DMS114 treated with DMSO at 0.1 percent for 48 hours (cell line): ENCODE data around the gene MARCHF3.

Experiments used
- DNase-seq: peaks from one replicate; lab custom pipeline; 2025; ENCODE audit not compliant: unreplicated experiment; lab: John Stamatoyannopoulos, UW

The MARCHF3 gene

DNA sequence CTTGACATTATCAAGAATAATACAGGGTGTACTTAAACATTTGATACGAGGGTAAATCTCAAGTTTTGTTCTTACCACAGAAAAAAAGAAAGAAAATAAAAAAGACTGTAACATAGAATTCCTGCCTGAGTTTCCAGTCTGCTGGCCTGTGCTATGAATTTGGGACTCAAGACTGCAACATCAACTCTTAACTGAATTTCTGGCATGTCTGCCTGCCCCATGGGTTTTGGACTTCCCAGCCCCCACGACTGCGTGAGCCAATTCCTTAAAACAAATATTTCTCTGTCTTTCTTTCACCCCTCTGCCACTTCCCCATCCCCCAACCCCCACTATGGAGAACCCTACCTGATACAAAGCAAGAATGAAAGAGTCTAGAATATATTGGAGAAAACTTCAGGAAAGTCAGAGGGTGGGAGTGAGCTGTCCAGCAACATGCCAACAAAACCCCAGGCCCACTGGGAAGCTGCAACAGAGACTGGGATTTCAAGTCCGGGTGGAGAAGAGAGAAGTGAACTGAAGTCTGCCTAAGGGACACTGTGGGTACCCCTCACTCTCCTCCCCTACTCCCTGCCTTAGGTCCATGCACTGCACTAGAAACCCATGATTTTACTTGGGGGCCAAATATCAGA is 43.0 kb downstream of the MARCHF3 start:
- no peak for DNase-seq

DNA sequence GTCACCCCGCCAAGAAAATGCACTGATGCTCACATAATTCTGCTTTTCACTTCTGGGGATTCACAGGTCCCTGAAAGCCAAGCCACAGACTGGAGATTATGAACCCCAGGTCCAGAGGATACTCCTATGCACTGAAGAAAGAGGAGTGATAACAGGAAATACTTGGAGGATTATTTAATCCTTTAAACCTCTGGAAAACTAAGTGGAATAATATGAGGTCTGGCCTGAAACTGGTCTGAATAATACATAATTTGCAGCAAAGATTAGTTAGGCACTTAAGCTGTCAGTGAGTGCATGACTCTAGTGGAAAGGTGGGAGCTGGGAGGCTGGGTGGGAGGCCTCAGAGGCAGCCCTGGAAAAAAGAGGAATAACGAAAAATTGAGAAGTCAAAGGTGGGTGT is 45.7 kb downstream of the MARCHF3 start:
- DNase-seq, result no peak

DNA sequence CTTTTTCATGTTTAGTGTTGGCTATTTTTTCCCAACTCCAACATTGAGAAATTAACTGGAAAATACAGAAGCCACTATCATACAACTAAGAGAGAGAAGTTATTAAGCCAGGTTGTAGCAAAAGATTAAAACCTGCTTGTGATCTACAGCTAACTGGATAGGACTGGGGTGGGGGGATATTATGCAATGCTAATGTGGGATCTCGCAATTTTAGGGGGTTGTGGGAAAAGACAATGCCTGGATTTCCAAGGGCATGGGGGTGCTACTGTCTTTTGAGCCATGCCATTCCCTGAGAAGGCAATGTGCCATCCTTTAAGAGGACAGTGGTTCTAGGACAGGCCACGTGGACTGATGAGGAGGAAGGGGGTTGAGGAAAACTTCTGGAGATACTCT is 46.5 kb downstream of the MARCHF3 start:
- no peak for DNase-seq

DNA sequence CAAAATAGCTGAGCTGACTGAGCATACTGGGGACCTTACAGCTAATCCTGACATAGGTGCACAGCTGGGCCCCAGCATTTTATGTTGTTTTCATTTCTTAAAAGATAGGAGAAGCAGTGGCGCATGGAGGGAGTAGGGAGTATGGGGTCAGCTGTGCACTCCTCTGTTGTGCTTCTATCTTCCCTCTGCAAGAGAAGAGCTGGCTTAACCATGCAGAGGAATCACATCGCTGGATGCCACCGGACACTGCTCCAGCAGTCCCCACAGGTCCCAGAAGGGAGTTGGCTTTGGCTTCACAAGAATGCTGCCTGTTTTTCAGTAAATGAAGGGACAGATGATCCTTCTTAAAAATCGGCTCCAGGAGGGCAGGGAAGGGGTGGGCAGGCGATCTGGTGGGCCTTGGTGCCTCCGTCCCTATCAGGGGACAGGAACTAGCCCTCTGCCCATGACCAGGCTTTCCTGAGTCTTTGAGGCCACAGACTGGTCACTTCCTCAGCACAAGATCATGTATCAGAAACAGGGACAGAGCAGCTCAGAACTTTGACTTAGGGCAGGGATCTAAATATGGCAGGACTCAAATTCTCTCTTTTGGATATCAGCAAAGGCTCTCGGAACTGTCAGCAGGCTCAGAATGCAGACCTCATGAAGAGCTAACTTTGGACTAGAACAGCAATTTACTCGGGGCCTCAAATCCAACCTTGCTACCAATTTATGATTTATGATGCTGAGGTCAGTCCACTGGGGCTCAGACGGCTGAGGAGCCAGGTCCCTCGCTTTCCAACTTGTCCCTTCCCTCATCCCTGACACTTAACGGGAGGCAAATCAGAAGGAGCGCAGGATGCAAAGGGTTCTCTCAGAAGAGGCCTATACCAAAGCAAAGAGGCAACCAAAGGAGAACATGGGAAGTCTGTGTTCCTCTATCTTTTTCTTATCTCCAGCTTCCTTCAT is 47.2 kb downstream of the MARCHF3 start:
- no peak for DNase-seq

DNA sequence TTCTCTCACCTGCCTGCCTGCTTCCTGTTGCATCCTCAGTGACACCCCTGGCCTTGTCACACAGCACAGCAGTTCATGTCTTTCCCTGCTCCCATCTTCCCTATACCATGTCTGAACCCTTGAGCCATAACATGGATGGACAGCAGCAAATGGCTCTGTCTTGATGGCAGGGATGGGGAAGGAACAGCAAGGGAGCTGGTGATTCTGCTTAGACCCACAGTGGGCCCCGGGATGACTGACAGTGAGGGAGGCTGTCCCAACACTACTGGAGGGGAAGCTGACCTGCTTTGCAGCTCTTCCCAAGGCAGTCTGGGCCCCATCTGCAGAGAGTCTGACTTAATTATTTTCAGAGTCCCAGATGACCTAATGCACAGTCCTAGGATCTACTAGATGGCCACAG is 48.2 kb downstream of the MARCHF3 start:
- no peak for DNase-seq

DNA sequence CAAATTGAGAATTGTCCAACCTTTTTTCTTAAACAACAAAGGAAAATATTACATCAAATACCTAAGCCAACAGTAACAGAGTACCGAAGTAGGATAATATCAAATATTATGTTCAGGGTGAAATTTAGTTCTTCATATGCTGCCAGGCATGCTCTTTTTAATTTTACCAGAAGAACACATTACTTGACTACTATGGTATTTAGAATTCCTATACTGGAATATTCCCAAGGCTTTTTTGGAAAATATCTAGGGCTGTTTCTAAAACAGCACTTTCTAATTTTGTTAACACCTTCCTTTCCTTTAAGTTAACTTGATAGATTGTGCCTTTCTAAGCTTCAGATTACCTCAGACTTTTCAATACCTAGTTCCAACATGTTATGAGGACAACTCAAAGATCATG is 48.7 kb downstream of the MARCHF3 start:
- DNase-seq, result no peak

DNA sequence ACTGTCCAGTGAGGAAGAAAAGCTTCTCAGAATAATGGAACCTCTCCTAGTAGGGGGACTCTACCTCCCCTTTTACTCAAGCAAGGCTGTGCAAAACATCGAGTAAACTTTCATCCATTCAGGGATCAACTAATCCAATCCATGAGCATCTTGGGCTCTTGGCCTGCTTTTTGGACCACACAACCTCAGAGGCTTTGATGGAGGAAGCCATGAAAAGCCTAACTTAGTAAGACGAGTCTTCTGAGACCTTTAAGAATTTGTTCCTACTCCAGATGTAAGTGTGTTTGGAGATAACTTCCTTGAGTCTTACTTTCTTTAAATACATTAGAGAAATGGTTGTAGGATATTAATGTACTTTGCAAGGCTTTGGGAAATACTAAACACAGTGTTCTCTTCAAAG is 49.1 kb downstream of the MARCHF3 start:
- no peak for DNase-seq

DNA sequence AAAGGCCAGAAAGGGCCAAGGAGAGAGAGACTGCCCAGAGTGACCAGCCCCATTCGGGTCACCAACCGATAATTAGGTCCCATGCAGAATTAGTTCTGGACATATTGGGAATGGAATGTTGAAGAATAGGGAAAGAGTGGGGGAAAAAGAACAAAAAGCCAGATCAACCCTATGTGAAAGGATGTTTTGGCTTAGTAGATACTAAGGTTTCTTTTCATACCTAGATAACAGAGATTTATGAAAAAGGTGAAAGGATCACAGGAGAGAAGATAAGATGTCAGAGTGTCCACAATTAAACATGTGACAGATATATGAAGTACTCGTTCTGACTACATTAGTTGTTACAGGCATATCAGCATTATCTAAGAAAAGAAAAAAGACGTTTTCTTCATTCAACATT is 52.1 kb downstream of the MARCHF3 start:
- no peak for DNase-seq

DNA sequence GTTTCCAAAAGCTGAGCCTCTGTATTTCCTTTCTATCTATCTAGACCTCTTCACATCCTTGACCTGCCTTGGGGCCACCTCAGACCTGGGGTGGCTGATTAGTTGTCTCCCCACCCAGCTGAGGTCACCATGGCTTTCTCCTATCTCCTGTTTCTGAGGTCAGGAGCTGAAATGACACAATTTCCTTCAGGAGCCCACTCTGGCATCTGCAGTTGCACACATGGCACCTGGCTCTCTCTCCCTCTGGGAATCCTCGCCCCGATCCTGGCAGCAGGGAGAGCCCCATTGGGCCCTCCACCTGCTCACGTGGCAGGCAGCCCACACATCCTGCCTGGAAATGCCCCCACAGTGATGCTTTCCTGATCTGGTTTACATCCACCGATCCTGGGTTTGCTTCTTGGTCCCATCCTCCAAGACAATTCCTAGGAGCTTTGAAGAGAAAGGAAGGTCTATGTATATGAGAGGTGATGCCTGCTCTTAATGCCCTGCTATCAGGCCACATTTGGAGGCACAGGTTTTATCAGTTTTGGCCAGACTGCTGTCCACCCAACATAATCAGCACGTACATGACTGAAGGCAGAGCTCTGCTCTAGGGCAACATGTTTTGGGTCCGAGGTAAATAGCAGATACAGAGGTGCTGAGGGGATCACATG is 53.7 kb downstream of the MARCHF3 start:
- DNase-seq, result no peak

DNA sequence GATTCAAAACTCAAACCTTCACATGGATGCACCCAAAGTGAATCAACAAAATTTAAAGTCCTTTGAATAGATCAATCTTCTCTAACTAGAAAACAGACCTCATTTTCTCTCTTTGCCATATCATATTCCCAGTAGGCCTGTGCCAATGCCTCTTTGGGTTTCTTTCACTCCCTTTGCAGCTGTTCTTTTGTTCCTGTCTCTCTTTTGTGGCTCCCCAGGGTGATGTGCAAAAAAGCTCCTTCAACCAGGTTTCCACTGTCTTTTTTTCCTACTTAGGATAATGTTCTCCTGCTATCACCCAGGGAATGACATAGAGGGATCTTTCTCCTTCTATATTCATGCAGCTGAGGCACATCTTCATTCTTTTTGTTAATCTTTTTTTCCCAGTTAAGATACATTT is 54.6 kb downstream of the MARCHF3 start:
- DNase-seq, result no peak

DNA sequence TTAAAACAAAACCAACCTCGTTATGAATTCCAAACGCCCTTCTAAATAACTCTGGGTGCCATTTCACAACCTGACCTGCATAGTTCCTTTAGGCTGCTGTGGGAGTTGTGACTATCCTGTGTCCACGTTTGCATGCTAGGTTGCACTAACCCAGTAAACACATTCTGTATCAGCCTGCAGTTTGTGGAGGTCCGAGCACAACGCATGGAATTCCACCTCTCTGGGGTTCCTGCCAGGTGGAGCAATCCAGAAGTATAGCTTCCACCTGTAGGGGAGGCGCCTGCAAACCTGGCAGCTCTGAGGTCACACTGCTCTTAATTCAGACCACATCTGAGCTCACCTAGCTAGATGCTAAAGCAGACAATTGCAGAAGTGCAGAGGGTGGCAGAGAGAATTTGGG is 57.2 kb downstream of the MARCHF3 start:
- DNase-seq, result no peak

DNA sequence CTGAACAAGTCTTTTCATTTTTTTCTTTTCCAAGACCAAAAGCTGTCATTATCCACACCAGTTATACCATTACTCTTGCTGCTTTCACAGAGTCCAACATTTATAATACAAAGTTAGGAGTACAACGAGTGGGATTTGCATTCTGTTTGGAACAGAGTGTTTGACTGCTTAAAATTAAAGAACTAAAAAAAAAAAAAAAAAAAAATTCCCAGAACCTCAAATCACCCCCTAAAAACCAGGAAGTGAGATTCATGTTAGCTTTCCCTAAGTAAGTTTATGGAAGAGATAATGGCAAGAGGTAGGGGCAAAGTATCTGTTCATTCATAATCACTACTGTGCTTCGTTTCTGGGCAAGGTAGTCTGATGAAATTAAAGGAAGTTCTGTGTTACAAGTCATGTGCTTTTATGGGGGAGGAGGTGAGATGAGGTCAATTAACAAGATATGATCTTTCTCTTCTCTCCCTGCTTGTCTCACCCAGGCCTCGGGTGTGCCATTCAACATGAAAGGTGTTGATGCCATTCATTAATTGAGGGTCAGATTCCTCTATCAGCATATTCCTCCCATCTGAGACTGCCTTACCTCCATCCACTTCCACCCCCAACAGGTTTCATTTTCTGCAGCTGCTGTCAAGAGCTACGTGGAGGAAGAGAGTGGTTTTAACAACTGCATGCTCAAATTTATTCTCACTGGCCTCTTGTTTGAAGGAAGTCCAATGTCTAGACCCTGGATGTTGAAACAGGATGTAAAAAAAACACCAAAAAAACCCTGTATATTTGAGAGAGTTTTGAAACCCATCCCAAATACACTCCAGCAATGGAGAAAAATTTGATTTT is 58.1 kb downstream of the MARCHF3 start:
- no peak for DNase-seq

DNA sequence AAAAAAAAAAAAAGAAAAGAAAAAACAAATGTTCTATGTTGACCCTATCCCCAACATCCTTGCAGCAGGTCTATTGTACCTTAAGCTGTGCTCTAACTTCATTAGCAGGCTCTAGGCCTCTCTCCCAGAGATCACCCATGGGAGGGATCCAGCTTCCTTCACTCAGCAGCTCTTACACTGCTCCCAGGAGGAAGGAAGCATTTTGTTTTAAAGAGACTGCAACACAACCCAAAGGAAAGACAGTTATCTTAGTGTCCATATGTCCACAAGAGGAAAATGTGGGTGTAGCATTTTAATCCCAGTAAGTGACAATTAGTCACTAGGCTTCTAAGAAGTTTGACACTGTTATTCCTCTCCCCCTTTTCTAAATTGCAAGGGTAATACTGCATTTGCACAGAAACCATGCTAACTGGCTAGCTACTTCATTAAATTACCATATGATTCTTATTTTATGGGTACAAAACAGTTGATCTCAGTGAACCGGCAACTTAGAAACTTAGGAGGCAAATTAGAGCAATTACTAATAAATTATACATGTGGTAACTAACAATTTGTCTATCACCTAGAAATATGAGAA is 58.8 kb downstream of the MARCHF3 start:
- DNase-seq, result no peak

DNA sequence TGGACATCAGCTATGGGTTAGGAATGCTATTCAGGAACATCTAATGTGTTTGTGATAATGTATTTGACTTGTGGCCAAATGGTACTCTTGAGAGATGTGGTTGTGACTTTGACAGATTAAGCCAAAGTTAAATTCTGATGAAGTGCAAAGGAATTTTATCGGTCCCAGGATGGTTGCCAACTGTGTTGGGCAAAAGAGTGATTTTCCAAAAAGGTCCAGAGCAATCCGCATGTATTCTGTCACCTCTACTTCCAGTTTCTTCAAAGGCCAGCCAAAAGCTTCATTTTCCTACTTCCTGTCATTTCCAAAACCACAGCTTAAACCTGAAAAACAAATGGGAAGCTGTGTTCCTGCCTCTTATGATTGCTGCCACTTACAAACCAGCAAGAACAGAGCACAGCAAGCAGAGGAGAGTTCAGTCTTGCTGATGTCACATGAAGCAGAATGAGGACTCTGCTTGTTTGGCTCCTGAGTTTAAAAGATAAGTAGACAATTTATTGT is 59.8 kb downstream of the MARCHF3 start:
- no peak for DNase-seq

DNA sequence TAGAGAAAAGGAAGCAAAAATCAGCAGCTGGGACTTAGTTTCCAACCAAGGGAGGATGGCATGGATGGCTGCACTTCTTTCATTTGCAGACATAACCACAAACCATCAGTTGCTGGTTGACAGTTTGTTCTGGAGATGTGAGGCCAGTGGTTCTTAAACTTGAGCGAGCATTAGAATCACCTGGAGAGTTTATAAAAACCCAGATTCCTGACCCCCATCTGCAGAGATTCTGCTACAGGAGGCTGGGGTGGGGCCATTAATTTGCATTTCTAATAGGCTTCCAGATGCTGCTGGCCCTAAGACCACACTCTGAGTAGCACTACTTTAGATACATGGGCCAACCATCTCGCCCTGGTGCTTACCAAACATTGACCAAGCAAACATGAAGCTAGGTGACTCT is 60.8 kb downstream of the MARCHF3 start:
- no peak for DNase-seq

DNA sequence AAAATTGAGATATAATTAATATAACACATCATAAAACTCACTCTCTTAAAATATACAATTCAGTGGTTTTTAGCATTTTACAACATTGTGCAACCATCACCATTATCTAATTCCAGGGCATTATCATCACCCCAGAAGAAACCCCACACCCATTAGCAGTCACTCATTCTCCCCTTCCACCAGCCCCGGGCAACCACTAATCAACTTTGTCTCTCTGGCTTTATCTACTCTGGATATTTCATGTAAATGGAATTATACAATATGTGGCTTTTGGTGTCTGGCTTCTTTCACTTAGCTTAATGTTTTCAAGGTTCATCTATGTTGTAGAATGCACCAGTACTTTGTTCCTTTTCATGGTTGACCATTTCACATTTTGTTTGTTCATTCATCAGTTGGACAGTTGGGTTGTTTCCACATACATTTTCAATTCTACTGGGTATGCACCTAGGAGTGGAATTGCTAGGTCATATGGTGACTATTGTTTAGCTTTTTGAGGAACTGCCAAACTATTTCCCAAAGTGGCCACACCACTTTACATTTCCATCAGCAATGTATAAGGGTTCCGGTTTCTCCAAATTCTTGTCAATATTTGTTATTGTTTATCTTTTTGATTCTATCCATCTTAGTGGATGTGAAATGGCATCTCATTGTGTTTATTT is 62.4 kb downstream of the MARCHF3 start:
- DNase-seq, result no peak

DNA sequence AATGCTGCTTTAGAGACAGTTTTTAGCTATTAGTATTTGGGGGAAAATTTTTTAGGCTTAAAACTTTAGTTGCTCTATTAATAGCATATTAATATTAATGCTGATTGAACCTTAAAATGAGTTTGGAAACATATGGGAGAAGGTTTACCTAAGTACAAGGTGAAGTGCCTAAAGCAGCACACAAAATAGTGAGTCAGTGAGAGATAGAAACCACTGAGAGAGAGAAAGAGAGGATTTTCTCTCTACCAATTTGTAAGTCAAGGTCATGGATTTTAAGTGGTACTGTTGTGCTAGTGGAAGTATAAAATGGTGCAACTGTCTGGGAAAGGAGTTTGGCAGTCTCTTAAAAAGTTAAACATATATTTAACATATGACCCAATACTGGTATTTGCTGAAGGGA is 64.9 kb downstream of the MARCHF3 start:
- DNase-seq, result no peak

DNA sequence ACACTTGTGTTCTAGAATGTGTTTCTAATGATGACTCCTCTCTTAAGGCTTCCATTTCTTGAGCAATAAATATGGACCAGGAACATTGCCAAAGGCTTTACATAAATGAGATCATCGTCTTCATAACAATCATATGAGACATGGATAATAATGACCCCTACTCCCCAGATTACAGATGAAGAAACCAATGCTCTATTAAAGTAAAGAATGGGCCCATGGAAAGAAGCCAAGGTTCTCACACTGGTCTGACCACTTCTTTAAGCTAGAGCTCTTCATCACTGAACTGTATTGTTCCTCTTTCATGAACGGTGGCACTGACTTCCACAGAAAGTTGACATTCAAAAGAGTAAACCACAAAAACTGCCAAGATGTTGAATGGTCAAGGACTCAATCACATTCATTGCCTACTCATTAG is 65.3 kb downstream of the MARCHF3 start:
- no peak for DNase-seq

DNA sequence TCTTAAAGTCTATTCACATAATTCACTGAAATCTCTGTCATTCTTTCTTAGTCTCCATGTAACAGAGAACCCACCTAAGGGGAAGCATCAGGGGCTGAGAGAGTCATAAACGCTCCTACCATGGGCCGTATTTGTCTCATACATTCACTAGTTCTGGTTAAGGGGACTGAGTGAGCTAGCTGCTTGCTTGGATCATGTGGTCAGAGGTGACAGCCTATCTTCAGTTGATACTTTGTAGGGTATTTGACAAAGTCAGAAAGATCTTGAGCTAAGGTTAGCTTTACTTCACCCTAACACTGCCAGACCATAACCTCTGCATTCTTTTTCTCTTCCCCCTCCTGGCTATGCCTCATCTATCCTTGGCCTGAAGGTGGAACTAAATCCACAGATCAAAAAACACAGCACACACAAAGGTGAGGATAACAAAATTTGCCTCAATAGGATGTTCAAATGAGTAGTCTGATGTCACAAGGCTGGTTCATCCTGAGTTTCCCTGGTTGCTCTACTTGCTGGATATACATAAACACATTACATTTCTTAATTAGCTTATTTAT is 66.5 kb downstream of the MARCHF3 start:
- DNase-seq, result no peak

DNA sequence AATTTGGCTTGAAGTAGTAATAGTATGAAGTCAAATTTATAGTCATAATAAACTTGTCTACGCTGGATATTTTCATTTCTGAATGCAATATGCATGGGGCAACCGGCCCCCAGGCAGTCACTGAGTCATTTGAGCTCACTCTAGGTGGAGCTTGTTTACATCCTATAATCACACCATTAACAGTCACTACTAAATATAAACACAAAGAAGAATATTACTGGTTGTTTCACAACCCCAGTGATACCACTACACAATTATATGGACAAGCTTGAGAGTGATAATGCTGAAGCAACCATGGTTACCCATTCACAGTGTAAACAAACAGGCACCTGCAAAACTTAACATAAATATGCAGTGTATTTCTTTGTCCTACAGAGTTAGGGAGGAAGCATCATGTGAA is 68.7 kb downstream of the MARCHF3 start:
- DNase-seq, result no peak
